Smooth muscle cell of trachea (primary cell): Measurements from ENCODE around the gene MTNR1A. TPM values are rescaled to one million over a fixed set of nuclear protein-coding genes. Genes with fewer than 3 reads are reported as not detected.

Experiments
- total RNA-seq: library from RNA; depleted of rRNA; stranded (reverse); fragments of >200 nt; gene quantifications from 2 replicates; pipeline ENCODE4 v1.2.1, GENCODE V29; 2014

Gene MTNR1A
- not detected in 2 replicates for total RNA-seq

DNA sequence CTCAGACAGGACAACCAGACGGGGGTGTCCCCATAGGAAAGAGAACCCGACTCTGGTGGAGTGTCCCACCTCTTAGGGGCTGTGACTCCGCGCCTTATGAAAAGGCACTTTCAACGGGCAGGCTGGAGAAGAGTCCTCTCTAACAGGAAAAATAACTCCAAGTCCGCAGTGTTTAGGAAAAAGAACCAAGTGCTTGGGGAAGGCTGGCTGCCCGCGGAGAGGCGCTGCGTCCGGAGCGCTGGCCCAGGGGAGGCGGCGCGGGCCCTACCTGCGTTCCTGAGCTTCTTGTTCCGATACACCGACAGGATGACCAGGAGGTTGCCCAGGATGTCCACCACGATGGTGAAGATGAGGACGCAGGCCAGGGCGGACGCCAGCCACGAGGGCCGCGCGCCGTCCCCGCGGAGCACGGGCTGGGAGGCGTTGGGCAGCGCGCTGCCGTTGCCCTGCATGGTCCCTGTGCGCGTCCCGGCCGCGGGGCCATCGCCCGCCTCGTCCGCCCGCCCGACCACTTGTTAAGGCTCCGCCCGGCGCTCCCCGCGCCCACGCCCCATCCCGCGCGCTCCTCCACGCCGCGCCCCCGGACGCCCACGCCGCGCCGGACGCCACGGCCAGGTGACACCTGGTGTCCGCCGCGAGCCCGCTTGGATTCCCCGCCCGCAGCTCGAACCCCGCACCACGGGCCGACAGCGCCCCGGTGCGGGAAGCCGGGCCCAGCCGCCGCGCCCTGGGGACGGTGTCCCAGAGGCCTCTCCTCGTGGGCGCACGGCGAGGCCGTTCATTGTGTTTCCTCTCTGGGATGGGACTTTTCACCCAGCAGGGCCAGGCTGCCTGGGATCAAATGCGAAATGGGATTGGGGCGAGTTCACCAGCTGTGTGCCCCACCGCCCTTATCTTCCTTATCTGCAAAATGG lies at the start of gene MTNR1A:
Gene MTNR1A, minus strand, starts transcription at position 654 of the 914 bp plus-strand sequence. Its CDS starts 202 bp downstream, at position 452.

Other genes with a start within 250 kb of the MTNR1A start
- gene FAT1, start 168.3 kb upstream of the MTNR1A start, total RNA-seq: 168 and 386 TPM in 2 replicates